Measurements from ENCODE around the gene GID4. TPM values are rescaled to one million over a fixed set of nuclear protein-coding genes. Genes with fewer than 3 reads are reported as not detected.
"Not testable (repeated sequence)": the region's sequence is repeated elsewhere in the genome, so short reads cannot be mapped to it uniquely, and the experiment has no call there.

Gene GID4
- total RNA-seq: 10 to 100 TPM in 3 of 4 donors, 1 to 10 TPM in 1; 9.8 to 20.2 (median 10.5) TPM

GRCh38 chr17:18038861-18039534 lies at the start of gene GID4, which contains the start of gene ATPAF2:
Gene GID4, plus strand, starts transcription at chr17:18039408. Its CDS starts 57 bp downstream, at chr17:18039465.
Gene ATPAF2, minus strand, starts transcription at chr17:18039168. Its CDS starts 155 bp downstream, at chr17:18039013.
- peak; percentile 97 for ATAC-seq (ENCODE audit: low FRiP score)
- no peak for TF ChIP-seq CTCF (IDR thresholded peaks at IDR 0.05)
- DNase-seq (ENCODE audit: low spot score): peak; percentile 98

DNA sequence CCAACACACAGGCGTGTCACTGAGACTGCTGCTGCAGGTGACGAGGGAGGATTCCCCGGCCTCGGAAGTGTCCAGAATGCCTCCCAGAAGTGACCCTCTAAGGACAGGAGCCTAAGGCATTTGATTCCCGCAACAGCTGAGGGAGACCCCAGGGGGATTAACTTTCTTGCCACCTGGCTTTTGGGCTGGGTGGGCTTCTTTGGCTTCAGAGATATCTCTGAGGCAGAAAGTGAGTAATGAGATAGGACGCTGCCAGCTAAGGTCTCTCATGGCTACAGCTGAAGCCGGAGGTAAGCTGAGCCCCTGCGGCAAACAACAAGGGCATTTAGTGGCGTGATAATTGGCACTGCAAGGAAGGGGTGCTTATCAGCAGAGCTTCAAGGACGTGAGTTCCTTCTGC lies 49.6 kb upstream of the GID4 start:
- DNase-seq (ENCODE audit: low spot score): no peak

DNA sequence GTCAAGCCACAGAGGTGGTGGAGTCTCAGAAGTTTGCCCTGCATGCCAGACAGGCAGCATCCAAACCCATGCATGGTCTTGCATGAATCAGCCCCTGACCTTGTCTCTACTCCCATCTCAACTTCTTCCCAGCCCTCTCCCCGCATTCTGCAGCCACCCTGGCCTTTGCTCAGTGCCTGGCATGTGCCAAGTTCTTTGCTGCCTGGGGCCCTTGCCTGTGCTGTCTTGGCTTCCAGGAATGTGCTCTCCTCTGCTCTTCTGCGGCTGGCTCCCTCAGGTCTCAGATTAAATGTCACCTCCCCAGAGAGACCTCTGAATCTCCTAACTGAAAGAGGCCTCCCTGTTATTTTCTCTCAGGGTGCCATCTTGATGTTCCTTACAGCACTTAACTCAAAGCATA lies 48.9 kb upstream of the GID4 start:
- no peak for TF ChIP-seq CTCF (IDR thresholded peaks at IDR 0.05)
- DNase-seq (ENCODE audit: low spot score) (no peak), ATAC-seq (ENCODE audit: low FRiP score) (no peak)

More for the DNA sequence above, 49.6 kb upstream of the GID4 start:
- ATAC-seq (ENCODE audit: low FRiP score): no peak
- TF ChIP-seq CTCF (IDR thresholded peaks at IDR 0.05): no peak

DNA sequence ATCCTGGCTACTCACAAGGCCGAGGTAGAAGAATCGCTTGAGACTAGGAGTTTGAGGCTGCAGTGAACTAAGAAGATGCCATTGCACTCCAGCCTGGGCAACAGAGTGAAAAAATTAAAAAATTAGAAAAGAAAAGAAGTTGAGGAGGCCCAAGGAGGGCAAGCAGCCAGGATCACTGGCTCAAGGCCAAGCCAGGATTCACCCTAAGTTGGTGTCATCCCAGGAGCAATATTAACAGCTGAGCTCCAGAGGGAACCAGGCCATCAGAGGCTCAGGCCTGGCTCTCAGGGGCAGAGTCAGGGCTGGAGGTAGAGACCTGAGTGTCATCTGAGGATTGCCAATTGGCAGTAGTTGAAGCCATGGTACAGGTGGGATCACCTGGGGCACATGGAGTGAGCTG lies 45.8 kb upstream of the GID4 start:
- no peak for TF ChIP-seq CTCF (IDR thresholded peaks at IDR 0.05)
- DNase-seq (ENCODE audit: low spot score) (no peak), ATAC-seq (ENCODE audit: low FRiP score) (no peak)

GRCh38 chr17:17993852-17994251 lies 45.4 kb upstream of the GID4 start:
- ATAC-seq (ENCODE audit: low FRiP score) (no peak), DNase-seq (ENCODE audit: low spot score) (no peak)
- no peak for TF ChIP-seq CTCF (IDR thresholded peaks at IDR 0.05)

DNA sequence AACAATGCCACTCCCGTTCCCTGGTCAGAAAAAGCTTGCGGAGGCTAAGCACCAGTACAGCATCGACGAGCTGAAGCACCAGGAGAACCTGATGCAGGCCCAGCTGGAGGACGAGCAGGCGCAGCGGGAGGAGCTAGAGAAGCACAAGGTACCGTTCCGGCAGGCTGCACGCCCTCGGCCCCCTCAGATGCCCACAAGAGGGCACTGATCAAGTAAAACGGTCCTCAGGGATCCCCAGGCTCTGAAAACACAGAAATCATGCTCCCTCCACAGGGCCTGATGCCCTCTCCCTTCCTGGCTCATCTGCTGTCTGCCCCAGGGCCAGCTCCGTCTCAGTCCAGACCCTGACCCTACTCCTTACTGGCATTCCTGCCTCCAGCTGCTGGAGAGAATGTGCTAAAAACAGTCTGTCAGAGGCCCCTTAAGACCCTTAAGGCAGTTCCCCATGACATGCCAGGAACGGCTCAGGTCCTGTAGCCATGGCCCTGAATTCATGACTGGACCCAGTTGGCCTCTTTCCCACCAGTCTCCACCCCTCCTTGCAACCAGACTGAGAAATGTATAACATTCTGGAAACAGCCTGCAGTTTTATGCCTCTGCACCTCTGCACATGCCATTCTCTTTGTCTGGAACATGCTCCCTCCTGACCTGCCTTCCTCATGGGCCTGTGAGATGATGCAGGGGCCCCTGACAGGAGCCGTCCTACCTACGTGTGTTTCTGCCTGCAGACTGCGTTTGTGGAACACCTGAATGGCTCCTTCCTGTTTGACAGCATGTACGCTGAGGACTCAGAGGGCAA lies 44.7 kb upstream of the GID4 start:
- DNase-seq (ENCODE audit: low spot score) (no peak), ATAC-seq (ENCODE audit: low FRiP score) (no peak)
- no peak for TF ChIP-seq CTCF (IDR thresholded peaks at IDR 0.05)

DNA sequence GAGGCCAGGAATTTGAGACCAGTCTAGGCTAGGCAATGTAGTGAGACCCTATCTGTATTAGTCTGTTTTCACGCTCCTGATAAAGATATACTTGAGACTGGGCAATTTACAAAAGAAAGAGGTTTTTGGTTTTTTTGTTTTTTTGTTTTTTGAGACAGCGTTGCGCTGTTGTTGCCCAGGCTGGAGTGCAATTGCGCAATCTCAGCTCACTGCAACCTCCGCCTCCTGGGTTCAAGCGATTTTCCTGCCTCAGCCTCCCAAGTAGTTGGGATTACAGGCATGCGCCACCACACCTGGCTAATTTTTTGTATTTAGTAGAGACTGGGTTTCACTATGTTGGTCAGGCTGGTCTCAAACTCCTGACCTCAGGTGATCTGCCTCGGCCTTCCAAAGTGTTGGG lies 43.3 kb upstream of the GID4 start:
- not testable (repeated sequence) for ATAC-seq (ENCODE audit: low FRiP score); DNase-seq (ENCODE audit: low spot score)

All from omental fat pad (tissue), 4 donors.